GM20000 (cell line): ENCODE measurements around the gene POU2F3.

ENCODE experiments used
- DNase-seq: peaks from one replicate; pipeline ENCODE4 v3.0.0; 2012; ENCODE audit warnings: low spot score
- CTCF ChIP-seq: IDR thresholded peaks from 2 replicates; pipeline ENCODE4 v1.5.1; 2012; ENCODE audit warnings: mild to moderate bottlenecking, control low read depth; ENCODE audit errors: extremely low read depth, missing control alignments

Gene POU2F3

DNA sequence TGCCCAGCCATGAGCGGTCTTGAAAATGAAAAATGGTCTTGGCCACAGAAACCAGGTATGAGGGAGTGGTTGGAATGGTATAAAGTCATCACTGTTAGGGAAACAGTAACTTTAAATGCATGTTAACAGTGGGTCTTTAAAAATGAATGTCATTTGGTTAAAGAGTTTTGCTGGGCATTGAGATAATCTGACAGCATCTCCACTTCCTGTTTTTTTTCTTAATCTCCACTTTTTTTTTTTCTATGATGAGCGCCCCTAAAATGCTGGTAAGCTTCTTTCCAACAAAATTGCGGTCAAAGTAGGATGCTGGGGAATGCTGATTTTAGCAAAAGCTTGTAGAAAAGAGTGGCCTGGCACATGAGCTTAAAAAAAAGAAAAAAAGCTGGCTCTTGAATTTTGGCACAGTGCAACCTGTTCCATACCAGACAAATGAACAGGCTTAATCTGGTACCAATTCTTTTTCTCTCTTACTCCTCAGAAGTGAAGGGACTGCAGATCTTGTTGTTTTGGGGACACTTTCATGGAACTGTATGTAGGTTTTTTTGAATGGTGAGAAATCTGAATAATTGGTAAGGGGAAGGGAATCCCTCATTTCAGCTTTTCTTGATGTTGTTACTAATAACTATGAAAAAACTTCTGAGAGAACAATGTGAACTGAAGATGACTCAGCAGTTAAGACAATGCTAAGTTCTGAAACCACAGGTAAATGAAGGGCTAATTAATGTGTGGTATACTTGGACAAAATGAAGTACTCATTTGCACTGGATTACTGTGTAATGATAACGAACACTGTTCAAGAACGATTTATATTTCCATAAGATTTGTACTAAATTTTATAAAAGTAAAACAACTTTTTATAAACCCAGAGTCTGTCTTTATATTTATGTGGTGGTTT is 93.1 kb downstream of the POU2F3 start:
- no peak for TF ChIP-seq CTCF
- no peak for DNase-seq

- no peak for DNase-seq
- TF ChIP-seq CTCF = no peak
These were observed 93.9 kb downstream of the POU2F3 start for GRCh38 chr11:120333801-120334200.

DNA sequence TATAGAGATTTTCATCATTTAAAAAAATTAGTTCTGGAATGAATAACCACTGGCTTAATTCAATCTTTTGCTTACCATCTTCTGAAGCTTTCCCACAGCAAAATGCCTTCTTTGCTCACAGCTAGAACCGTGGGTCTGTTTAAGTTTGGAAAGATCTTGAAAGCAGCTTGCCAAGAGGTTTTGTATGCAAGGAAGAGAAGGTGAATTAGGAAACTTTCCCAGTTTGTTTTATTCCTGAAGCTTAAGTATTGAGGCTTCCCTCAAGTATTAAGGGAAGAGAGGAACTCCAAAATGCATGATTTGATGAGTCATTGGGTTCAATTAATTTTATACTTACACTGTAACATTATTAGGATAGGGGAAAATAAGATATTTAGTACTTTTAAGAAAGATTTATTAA is 94.4 kb downstream of the POU2F3 start:
- no peak for TF ChIP-seq CTCF
- DNase-seq = no peak

- TF ChIP-seq CTCF = peak; percentile 36
- peak; percentile 79 for DNase-seq
These were observed 95.0 kb downstream of the POU2F3 start for GRCh38 chr11:120334894-120335462.

GRCh38 chr11:120335556-120335907 is 95.6 kb downstream of the POU2F3 start:
- DNase-seq = peak; percentile 70
- TF ChIP-seq CTCF = no peak

DNA sequence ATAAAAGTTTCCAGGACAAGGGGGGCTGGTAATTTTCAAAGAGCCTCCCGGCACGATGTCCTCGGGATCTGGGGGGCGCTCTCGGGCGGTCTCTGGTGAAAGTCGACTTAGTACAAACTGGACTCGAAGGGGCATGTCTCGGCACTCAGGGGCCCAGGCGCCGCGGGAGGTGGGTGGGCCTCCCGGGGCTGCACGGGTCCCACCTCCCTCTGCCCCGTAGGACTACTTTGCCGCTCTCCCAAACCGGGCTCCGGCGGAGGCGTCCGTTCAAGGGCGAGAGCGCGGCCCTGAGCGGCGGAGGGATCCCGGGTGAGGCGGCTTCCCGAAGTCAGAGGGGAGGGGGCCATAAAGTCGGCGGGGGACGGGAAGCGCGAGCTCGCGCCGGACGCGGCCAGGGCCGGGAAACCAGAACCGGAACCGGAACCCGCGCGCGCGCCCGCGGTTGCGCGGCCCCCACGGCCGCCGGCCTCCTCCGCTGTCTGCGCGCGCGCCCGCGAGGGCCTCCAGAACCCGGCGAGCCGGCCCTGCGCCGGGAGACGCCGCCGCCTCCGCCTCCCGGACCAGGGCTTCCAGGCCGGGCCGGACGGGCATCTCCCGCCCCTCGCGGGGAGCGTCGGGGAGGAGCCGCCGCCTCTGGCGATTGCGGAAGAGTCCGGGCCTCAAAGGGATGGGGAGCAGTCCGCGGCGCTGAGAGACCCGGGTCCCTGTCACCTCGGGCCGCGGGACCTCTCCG is 96.1 kb downstream of the POU2F3 start, which contains the start of gene ARHGEF12:
ARHGEF12 (plus strand) TSS at position 506 of the 733 bp plus-strand sequence. CDS start 831 bp downstream, outside the sequence.
- TF ChIP-seq CTCF = peak; percentile 57
- DNase-seq = peak; percentile 96
